ENCODE measurements around the gene PXYLP1. TPM values are rescaled to one million over a fixed set of nuclear protein-coding genes. Genes with fewer than 3 reads are reported as not detected.

Gene PXYLP1
- total and polyA plus RNA-seq, 2 of the 8 experiments (the other 6 are each of a cell fraction or from before 2014, with no cell fraction given): 19.4 to 20.6 TPM

DNA sequence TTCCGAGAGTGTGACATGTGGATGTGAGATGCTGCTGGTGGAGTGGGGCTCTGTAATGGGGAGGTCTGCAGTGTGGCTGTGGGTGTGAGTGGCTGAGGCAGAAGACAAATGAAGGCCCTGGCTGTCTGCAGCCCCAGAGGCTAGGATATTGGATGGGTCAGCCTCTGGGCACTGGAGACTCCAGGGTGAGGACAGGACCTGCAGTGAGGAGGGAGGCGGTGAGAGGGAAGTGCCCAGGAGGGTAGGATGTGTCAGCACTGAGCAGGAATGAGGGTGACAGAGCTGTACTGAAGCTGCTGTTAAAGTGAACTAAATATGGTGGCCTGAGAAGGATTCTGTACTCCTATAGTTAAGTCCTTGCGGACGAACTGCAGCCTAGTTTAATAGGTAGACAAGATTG lies 27.3 kb upstream of the PXYLP1 start:
- FAIRE-seq (no peak), DNase-seq (ENCODE audit: low read depth in 1 of 2, low spot score in 2 of 2) (no peak)
- no peak for TF ChIP-seq HDAC6 (IDR thresholded peaks at IDR 0.05; ENCODE audit: low read depth, low read length)
- TF ChIP-seq ASH2L (IDR thresholded peaks at IDR 0.05; ENCODE audit: low read length): no peak
- TF ChIP-seq TBP (IDR thresholded peaks at IDR 0.05; ENCODE audit: low read depth, low read length): no peak
- no peak for TF ChIP-seq RXRA (IDR thresholded peaks at IDR 0.05; ENCODE audit: insufficient read depth, low read depth, low read length)
- TF ChIP-seq RFX5 (IDR thresholded peaks at IDR 0.05; ENCODE audit: borderline replicate concordance, low read depth, low read length): no peak
- TF ChIP-seq RNF2 (IDR thresholded peaks at IDR 0.05; ENCODE audit: borderline replicate concordance, low read depth, low read length, missing control alignments, poor library complexity, severe bottlenecking): no peak
- no peak overlapping the region for H2AFZ ChIP-seq (ENCODE audit: low read length)
- H2BK5ac ChIP-seq (ENCODE audit: low read depth, low read length): no peak overlapping the region
- no peaks in the 10 kb centered on the region for H4K20me1 ChIP-seq (replicated peaks in 1 of 2; ENCODE audit: control insufficient read depth in 1 of 2, insufficient read depth in 2 of 2, low read length in 2 of 2)
- ChIA-PET CTCF (ENCODE audit: partially characterized antibody) (interaction anchor here (0.6 to 3.5 kb wide), 3 partner anchors 11 to 269 kb away, joined by 3 to 11 read pairs (median 4); no protein-coding TSS in a partner anchor), POLR2A (ENCODE audit: partially characterized antibody) (interaction anchor here (1.0 kb wide), 1 partner anchor 29 kb away, joined by 3 read pairs; no protein-coding TSS in a partner anchor)
- H3K79me2 ChIP-seq (ENCODE audit: control insufficient read depth in 1 of 2, insufficient read depth in 2 of 2, low read length in 2 of 2): no peaks in the 10 kb centered on the region
- H3K18ac ChIP-seq (ENCODE audit: extremely low read depth, low read length): peak overlapping the region; percentile 2; the same call in 1 of the 2 replicates
- H2BK20ac ChIP-seq (ENCODE audit: low read length): no peak overlapping the region
- H4K8ac ChIP-seq (ENCODE audit: extremely low read depth, insufficient read depth, low read length): no peak overlapping the region
- H3K36me3 ChIP-seq (ENCODE audit: control insufficient read depth in 2 of 4, insufficient read depth in 4 of 4, low read length in 3 of 4): no peaks in the 10 kb centered on the region
- no peak overlapping the region for H3K56ac ChIP-seq (replicated peaks; ENCODE audit: insufficient read length, low read depth, low read length)
- no peak overlapping the region for H3K4me3 ChIP-seq (ENCODE audit: extremely low read depth in 1 of 4, insufficient read depth in 2 of 4, low read depth in 3 of 4, low read length in 4 of 4)
- no peak overlapping the region for H2AK5ac ChIP-seq (ENCODE audit: low read depth, low read length)
- no peak overlapping the region for H3K9ac ChIP-seq (replicated peaks in 1 of 4; ENCODE audit: extremely low read depth in 1 of 4, low read depth in 3 of 4, low read length in 3 of 4)
- peak overlapping the region; percentile 25 for H4K91ac ChIP-seq (replicated peaks; ENCODE audit: insufficient read length, low read length)
- no peak overlapping the region for H4K5ac ChIP-seq (ENCODE audit: insufficient read length, low read depth, low read length)
- no peaks in the 10 kb centered on the region for H3K9me3 ChIP-seq (ENCODE audit: insufficient read depth in 2 of 2, low read depth in 1 of 2, low read length in 1 of 2)
- H3K23me2 ChIP-seq (ENCODE audit: low read depth, low read length): peaks cover 2% of the 10 kb centered on the region; the same call in 1 of the 2 replicates
- H3K27ac ChIP-seq (ENCODE audit: low read depth, low read length): no peak overlapping the region
- H3K4me2 ChIP-seq (ENCODE audit: insufficient read depth in 1 of 2, low read depth in 2 of 2, low read length in 2 of 2): no peak overlapping the region
- no peaks in the 10 kb centered on the region; a peak in 2 of 7 replicates for H3K4me1 ChIP-seq (replicated peaks in 1 of 4; ENCODE audit: control insufficient read depth in 3 of 4, insufficient read depth in 4 of 4, low read length in 3 of 4)
- H3K14ac ChIP-seq (ENCODE audit: insufficient read length): no peak overlapping the region
- H2BK120ac ChIP-seq (replicated peaks; ENCODE audit: low read depth, low read length): no peak overlapping the region
- no peak overlapping the region for H2BK12ac ChIP-seq (ENCODE audit: low read depth, low read length)
- H3K27me3 ChIP-seq (replicated peaks in 1 of 4; ENCODE audit: control insufficient read depth in 3 of 4, extremely low read depth in 1 of 4, insufficient read depth in 3 of 4, low read length in 3 of 4): no peaks in the 10 kb centered on the region
- H3K4ac ChIP-seq (replicated peaks; ENCODE audit: insufficient read length, low read depth, low read length): no peak overlapping the region
- WGBS, 2 experiments (ENCODE audit: extremely low coverage in 1 of 2, insufficient coverage in 1 of 2, insufficient read length in 1 of 2, insufficient replicate concordance in 2 of 2, low coverage in 1 of 2, low lambda C conversion rate in 2 of 2, missing lambda C conversion rate in 1 of 2): 87% methylated on average over 4 of the region's 4 CpGs; no CpG with 5 or more reads in 1 of the 2 experiments
- H3K79me1 ChIP-seq (ENCODE audit: low read depth, low read length): no peaks in the 10 kb centered on the region
- H3K23ac ChIP-seq (ENCODE audit: insufficient read length): no peak overlapping the region
- H2BK15ac ChIP-seq (ENCODE audit: low read length): no peak overlapping the region
